ENCODE measurements around the gene NYAP1. TPM values are rescaled to one million over a fixed set of nuclear protein-coding genes. Genes with fewer than 3 reads are reported as not detected.

NYAP1 gene
- polyA plus RNA-seq, 1 donor = 1.6 TPM

GRCh38 chr7:100456562-100456961 is 27.2 kb upstream of the NYAP1 start:
- DNase-seq = no peak

DNA sequence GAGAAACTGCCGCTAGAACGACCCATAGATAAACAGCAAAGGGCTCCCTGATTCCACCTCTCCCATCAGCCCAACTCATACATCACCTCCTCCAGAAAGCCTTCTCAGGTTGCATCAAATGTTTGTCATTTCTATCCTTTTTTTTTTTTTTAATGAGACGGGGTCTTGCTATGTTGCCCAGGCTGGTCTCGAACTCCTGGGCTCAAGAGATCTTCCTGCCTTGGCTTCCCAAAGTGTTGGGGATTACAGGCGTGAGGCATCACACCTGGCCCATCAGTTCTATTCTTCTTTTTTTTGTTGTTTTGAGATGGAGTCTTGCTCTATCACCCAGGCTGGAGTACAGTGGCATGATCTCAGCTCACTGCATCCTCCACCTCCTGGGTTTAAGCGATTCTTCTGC is 26.7 kb upstream of the NYAP1 start:
- no peak for DNase-seq

- no peak for DNase-seq
Measured at GRCh38 chr7:100464210-100464660, 19.5 kb upstream of the NYAP1 start, which contains the start of gene SPACDR. Gene SPACDR, minus strand, starts transcription at chr7:100464260. Its CDS starts 235 bp downstream, at chr7:100464025.

- no peak for DNase-seq
Measured at GRCh38 chr7:100464791-100465190, 18.9 kb upstream of the NYAP1 start.

GRCh38 chr7:100465299-100465698 is 18.4 kb upstream of the NYAP1 start:
- no peak for DNase-seq

GRCh38 chr7:100465702-100466311 is 17.9 kb upstream of the NYAP1 start:
- DNase-seq = peak; percentile 61

DNA sequence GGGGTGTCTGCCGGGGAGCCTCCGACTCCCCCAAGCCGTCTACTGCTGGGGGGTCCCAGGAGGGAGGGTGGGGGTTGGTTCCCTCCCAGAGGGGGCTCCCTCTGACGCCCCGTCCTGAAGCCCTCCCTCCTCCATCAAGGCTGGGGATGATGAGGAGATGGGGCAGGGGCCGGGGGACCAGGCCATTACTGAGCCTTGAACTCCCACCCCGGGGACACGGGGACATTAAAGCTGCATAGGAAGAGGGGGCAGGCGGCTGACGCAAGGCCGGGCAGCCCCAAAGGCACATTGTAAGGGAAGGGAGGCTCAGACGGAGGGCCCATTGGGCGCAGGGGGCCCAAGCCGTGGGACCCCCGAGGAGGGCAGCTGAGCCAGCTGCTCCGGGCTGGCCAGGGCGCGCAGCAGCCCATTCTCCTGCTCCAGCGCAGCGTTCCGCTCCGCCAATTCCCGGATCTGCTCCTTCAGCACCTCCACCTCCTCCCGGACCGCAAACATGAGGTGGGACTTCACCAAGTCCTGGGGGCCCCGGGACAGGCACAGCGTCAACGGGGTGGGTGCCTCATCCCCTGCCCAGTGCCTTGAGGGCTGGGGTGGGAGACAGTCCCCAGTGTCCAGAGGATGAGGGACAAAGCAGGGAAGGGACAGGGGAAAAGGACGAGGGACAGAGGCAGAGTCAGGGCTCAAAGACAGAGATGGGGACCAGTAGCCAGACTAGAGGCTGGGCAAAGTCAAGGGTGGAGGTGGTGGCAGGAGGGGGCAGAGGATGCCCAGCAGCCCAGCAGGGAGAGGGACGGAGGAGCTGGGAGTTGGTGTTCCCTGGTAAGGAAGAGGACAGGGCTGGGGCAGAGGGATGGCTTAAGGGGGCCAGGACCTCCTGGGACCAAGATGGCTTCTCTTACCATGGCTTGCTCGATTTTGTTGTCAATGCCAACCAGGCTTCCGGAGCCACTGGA is 16.8 kb upstream of the NYAP1 start:
- DNase-seq = no peak

DNA sequence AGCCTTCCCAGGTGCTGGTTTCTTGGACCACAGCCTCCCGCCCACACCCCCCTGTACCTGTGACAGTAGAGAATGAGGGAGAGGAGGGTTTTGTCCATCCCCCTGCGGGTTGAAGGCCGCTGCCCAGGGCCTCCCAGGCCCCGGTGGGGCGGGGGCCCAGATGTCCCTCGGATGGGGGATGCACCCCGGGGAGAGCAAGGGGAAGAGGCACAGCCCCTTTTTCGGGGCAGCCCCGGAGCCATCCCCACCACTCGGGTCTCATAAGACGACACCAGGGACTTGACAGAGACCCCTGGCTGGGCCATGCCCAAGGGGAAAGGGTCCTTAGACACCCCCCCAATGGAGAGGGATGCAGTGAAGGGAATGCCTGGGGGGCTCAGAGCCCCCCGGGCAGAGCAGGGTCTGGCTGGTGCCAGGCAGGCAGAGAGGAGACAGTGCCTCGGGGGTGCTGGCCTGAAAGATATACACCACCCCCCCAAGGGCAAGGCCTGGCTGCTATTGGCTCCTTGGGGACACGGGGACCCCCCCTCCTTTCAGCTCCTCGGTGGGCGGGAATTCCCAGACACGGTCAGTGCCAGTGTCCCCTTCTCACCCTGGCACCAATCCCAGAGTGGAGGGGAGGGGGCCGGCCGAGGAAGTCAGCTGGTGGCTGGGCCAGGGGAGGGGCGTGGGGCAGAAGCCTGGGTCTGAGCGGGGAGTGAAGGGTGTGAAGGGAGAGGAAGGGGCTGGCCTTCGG is 15.9 kb upstream of the NYAP1 start:
- DNase-seq = no peak

GRCh38 chr7:100469227-100470044 is 14.3 kb upstream of the NYAP1 start:
- peak; percentile 67 for DNase-seq

- DNase-seq = no peak
Measured at GRCh38 chr7:100471021-100471420, 12.7 kb upstream of the NYAP1 start.

DNA sequence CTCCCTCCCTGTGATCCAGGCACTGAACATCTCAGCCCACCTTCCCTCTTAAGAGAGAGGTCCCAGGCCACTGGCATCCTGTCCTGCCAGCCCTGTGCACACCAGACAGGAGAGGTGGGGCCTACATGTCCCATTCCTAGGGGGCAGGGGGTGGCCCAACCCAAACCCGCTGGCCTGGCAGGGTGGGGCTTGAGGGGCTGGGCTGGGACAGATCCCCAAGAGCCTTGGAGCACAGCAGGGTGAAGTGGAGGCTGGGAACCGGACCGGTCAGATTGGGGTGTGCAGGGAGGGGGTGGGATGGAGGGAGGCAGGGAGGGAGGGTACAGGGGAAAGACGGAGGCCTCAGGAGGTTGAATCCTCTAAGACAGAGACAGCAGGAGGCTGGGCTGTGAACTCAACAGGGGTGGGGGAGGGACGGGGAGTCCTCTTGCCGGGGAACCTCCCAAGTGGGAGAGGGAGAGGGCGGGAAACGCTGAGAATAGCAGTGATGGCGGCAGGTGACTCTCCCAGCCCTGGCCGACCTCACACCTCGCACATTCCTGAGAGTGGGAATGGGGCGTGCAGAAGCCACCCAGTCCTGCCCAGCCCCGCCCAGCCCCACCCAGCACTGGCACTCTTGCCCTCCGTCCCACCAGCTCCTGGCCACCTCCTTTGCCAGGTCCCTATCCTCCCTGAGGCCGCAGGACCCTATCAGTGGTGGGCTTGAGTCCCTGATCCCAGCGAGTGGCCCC is 11.4 kb upstream of the NYAP1 start:
- DNase-seq = no peak

- DNase-seq = no peak
Measured at GRCh38 chr7:100472854-100473499, 10.8 kb upstream of the NYAP1 start.

DNA sequence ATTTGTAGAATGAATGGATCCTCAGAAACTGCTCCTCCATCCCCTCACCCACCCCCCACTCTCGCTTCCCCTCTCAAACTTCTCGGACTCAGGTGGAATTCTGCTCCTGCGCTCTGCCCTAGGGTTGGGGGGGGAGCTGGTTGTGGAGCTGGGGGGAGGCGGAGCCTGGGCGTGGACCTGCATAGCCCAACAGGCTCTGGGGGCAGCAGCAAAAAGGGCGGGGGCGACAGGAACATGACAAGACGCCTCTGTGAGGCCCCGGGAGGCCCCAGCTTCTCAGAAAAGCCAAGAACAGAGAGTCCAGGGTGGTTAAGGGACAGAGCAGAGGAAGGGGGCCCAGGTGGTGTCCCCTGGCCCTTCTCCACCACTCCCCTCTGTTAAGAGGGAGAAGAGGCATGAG is 8.2 kb upstream of the NYAP1 start:
- no peak for DNase-seq

DNA sequence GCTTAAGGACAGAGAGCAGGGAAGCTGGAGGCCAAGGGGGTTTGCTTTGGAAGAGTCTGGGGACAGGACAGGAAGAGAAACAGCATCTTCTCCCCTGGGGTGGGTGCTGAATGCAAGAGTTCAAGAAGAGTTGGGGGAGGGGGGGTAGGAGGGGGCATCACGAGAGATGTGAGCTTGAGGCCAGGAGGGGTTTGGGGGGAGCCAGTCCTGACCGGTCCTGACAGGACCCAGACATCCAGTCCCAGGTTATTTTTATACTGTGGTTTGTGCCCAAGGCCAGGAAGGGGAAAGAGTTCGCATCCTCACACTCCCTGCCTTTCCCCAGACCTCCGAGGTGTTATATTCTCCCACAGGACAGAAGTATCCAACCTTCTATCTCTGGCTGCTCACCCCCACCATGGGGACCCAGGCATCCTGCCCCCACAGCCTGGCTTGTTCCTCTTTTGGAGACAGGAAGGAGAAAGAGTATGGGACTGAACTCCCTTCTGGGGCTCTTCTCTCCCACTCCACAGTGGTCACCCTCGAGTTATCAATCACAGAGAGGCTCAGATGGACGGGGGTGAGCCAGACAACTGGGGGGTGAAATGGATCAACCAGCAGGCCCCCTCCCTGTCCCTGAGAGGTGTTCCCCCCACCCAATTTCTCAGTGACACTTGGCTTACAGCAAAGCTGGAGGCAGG is 7.5 kb upstream of the NYAP1 start:
- DNase-seq = no peak

- DNase-seq = no peak
Measured at GRCh38 chr7:100476903-100477870, 6.5 kb upstream of the NYAP1 start.

GRCh38 chr7:100477871-100478267 is 5.9 kb upstream of the NYAP1 start:
- no peak for DNase-seq

GRCh38 chr7:100478958-100479660 is 4.6 kb upstream of the NYAP1 start, which contains the start of gene TSC22D4:
Gene TSC22D4, minus strand, starts transcription at chr7:100479214. Its CDS starts 1,176 bp downstream, at chr7:100478038.
- peak; percentile 90 for DNase-seq

- no peak for DNase-seq
Measured at GRCh38 chr7:100481466-100481865, 2.3 kb upstream of the NYAP1 start.
